Fibroblast of gingiva (primary cell): ENCODE data around the gene AAMP.

Experiments used
- DNase-seq: peaks from one replicate; pipeline ENCODE4 v3.0.0-alpha.2; 2011; ENCODE audit warnings: low read depth

The AAMP gene

DNA sequence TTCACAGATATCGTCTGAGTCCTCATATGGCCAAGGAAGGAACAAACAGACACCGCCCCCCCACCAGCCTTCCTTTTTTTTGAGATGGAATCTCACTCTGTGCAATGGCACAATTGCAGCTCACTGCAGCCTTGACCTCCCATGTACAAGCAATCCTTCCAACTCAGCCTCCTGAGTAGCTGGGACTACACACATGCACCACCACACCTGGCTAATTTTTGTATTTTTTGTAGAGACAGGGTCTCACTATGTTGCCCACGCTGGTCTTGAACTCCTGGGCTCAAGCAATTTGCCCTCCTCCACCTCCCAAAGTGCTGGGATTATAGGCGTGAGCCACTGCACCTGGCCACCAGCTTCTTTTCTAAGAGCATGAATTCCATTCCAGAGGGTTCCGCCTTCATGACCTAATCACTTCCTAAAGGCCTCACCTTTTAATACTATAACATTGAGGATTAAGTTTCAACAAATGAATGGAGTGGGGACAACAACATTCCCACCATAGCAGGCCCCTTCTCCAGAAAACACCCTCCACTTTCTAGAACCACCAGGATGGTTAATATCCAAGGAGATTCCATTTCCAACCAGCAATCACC, 24.6 kb upstream of the AAMP start:
- DNase-seq, result no peak

DNA sequence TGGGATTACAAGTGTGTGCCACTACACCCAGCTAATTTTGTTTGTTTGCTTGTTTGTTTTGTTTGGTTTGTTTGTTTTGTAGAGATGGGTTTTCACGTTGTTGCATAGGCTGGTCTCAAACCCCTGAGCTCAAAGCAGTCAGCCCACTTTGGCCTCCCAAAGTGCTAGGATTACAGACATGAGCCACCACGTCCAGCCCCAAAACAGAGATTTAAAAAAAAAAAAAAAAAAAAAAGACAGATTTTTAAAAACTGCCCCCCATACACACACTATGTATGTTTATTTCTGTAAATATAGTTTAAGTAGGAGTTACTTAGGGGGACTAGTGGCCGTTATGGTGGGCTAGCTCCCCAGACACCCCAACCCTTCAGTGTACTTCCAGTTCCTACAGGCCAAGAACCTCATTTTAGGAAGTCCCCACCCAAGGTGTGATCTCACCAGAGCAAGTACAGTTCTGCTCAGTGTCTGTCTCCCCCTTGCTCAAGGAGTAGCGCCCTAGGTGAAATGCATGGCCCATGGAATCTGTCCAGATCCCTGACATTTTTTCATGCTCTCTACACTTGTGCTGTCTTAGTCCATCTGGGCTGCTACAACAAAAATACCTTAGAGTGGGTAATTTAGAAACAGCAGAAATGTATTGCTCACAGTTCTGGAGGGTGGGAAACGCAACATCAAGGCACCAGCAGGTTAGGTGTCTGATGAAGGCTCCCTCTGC, 23.9 kb upstream of the AAMP start:
- no peak for DNase-seq

DNA sequence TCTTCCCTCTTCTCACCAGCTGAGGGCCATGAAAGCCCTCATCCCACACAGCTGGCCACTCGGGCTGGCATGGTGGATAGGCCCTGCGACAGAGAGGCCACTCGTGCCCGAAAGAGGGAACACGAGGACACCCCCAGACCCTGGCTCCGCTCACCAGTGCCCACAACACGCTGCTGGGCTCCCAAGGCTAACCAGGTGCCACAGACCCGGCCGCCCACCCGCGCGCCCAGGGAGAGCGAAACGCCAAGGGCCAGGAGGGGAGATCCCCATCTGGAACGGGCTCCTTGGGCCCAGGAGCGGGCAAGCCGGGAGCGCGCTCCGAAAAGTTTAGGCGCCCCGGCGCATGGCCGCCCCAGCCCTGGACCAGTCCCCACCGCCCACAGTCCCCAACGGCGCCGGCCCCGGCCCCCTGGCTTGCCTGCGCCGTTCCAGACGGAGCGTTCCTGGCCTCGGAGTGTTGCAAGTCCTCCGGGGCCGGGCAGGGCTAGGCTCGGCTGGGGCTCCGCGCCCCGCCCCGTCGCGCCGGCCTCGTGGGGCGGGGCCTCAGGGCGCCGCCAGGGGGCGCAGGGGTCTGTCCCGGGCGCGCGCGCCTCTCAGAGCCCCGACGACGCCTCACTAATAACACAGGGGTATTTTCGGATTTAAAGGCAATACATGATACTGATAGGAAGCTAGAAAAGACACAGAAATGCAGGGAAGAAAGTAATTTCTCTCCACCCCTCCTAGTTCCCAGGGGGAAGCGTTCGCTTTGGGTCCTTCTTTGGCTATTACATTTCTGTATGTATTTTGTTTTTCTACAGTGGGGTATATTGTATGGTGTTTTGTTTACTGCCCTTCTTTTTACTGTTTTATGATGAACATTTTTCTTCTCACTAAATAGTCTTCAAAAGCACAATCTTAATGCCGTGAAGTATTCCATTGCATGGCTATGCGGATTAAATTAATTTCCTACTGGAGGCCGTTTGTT, 22.4 kb upstream of the AAMP start, which contains the start of gene TMBIM1:
Gene TMBIM1 (minus strand): TSS at position 456 of the 967 bp plus-strand sequence. CDS start 10,362 bp downstream, outside the sequence.
- DNase-seq, result peak; percentile 72

DNA sequence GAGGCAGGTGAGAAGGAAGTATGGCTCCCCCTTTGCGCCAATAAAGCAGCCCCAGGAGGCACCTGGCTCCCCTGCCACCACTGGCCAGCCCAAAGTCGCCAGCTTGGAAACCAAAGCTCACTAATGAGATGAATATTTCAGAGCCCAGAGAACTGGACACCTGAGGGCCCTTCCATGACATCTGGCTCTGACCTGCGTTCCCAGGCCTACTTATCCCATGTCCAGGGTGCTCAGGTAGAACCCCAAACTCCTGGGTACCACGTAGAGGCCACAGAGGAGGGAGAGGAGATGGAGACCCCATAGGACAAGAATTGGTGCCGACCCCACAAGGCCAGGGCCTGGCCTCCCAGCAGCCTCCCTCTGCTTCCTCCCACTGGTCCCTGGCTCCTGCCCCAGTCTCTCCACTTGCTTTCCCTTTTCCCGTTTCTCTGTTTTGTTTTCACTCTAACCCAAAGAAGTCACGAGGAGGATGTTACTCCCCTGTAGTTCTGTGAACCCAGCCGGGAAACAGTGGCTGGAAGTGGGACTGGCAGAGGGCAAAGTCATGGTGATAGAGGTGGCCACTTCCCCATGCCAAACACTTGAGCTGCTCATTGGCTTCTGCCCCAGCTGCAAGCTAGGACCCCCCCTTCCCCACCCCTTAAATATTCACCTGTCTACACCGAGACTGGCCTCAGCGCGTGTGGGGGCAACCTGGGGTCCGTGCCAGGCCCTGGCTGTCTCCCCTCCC, 21.5 kb upstream of the AAMP start:
- peak; percentile 14 for DNase-seq

DNA sequence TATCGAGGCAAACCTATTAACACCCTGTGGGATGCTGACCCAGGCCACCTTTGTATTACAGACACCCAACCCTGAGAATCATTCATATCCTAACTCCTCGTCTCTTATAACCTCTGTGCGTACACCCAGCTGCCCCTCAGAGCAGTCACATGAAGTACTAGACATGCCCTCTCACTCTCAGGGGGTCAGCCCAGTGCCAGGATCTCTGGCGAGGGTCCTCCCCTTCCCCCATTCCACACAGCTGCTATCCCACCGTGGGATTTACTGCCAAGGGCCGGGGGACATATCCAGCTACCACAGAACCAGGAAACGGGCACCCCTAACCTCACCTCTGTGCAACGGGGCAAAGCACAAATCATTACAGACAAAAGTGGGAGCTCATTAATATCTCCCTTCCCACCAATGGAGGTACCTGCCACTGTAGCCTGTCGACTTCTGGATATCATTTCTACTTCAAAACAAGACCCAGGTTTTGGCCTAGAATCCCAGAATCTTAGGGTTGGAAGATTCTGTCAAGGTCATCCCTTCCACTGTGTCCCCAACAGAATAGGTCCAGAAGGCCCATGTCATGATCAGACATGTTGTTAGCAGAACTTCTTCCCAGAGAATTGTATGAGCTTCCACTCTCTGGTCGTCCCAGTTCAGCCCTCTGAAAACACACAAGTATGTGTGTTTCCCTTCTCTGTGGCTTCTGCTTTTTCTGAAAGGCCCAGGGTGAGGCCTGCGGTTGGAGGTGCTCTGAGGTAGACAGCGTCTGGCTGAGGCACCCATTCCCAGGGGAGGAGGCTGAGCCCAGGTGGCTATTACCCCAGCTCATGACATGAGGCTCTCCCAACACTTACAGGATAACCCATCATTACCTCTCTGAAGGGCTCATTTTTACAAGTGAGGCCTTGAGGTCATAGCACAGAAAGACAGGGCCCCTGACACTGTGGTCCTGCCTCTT, 20.7 kb upstream of the AAMP start:
- DNase-seq, result no peak

DNA sequence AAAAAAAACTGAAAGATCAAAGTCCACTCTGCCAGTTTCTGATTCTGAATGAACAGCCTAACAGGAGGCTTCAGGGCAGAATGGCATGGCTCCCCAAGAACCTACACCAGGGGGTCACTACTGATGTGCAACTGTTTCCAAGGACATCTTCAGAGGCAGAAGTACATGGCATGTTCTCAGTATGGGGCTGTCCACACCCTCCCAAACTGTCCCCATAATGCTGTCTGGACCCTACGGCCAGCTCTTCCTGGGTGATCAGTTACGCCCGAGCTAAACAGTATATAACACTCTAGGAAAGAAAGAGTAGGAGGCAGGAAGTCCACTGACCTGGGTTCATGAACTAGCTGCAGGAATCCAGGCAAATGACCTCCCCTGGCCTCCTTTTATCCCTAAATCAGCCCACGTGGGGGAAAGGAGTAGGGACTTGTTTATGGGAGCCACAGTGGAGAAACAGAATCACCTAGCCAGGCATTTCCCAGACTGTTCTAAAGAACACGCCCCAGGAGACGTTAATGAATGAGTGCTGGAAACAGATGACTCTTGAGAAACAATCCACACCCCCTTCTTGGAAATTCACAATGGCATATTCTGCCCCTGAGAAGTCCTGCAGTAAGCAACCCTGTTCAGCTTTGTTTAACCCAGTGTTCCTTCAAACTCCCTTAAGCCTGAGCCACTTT, 19.8 kb upstream of the AAMP start:
- peak; percentile 62 for DNase-seq

DNA sequence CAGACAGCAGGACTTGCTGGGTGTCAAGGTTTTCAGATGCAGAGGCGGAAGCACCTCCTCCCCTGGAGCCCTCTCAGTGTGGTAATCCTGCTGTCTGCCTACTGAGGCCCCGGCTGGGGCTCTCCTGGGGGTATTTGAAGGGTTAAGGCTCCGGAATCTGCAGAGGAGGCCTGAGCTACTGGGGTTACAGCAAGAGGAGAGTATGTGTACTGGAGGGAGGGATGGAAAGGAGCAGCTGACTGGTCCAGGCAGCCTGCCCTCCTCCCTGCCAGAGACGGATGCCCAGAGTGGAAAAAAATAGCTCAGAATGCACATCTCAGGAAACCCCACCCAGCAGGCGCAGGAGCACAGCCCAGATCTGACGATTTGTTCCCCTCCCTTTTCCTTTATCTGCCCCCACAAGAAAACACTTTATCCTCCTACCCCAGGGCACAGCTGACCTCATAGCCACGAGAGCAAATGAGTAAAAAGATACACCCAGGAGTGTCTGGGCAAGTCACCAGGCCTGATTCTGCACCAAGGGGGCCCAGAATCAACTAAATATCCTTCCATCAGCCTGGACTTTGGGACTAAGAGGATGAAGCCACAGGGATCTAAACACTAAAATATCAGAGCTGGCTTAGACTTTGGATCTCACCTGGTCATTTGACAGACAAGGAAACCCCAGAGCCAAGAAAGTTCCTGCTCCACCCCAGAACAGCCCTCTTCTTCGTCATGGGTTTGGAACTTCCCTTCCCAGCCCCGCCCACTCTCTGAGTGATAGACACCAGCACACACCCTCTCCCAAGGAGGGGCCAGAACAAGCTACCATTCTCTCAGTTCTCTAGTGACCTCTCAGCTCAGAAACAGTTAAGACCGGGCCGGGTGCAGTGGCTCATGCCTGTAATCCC, 16.9 kb upstream of the AAMP start:
- peak; percentile 99 for DNase-seq

DNA sequence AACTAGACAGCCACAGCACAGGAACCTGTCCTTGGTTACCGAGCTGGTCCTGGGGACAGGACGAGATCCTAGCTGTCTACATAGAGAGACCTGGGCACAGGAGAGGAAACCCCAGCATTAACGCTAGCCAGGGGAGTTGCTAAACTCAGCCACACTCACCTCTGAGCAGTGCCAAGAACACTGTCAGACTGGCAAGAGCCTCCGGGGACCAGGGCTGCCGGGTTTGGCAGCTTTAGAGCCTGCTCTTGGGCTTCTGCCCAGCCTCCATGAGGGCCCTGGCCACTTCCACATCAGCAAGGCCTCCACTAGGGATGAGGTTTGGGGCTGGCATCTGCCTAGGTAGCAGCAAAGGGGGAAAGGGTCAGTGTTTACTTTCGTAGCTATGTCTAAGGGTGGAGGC, 15.7 kb upstream of the AAMP start:
- peak; percentile 96 for DNase-seq

DNA sequence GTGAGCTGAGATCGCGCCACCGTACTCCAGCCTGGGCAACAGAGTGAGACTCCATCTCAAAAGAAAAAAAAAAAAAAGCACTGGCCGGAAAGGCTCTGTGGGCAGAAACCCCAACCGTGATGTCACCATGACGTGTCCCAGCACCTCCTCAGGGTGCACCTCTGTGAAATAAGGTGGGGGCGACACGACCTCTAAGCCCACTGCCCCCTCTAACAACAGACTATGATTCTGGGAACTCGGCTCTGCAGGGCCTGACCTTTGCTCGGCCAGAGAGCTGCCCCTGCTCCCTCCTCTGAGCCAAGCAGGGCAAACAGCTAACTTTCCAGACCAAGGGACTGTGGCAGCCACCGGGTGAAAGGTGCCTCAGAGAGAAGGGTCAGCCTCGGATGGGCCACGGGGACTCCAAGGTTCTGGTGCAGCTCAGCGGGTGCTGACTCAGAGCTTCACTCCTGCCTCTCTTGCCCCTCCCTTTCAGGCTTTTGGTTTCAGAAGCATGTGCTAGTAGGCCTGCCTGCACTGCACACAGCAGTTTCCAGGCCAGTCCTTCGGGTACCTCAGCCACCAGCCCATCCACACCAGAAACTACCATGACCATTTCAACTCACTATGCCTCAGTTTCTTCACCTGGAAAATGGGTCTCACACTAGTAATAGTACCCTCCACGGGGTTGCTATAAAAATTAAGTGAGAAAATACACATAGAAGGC, 14.3 kb upstream of the AAMP start:
- peak; percentile 81 for DNase-seq

DNA sequence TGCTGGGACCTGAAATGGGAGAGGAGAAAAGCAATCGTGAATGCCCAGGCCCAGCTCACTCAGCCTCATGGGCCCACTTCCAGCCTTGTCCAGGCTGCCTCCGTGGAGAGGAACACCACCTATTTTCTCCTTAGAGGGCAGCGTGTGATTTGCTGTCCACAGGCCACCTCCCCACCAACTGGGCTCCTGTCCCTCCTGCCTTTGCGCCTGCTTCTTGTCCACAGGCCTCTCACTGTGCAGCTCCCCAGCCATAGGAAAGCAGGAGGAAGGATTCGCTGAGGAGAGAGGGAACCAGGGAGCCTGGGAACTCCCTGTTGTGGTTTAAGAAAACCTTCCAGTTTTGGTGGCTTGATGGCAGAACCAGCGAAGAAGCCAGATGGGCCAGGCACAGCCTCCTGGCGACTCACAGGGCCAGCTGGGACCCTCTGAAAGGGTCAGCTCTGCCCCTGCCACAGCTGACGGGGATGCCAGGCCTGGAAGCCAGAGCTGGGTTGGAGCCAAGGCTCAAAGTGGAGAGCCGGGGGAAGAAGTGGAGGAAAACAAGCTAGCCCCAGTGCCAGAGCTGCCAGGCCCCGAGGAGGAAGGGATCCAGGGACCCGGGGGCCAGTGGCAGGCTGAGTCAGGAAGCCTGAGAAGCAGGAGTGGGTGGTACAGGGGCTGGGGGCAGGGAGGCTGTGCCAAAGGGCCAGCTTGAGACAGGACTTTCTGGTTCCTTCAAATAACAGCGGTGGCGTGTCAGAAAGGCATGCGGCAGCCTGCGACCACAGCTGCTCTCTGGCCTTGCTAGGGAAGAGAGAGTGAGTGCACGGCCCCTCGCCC, 12.4 kb upstream of the AAMP start:
- peak; percentile 39 for DNase-seq

DNA sequence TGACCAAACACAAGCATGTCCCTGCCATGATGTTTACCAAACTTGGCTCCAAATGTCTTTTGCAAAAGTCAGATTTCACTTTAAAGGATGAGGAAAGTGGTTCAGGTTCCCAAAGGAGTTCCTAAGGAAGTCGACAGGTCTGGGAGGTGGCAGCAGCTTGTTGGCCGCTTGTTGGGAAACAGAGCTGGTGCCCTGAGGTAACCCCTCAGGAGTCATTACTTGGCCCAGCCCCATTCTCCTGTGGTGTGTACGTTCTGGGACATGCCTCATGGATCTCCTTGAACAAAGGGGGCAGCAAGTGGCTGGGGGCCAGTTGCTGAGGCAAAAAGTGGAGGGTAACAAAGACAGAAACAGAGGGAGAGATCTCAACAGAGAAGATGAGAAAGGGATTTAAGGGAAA, 11.5 kb upstream of the AAMP start:
- DNase-seq, result peak; percentile 34

DNA sequence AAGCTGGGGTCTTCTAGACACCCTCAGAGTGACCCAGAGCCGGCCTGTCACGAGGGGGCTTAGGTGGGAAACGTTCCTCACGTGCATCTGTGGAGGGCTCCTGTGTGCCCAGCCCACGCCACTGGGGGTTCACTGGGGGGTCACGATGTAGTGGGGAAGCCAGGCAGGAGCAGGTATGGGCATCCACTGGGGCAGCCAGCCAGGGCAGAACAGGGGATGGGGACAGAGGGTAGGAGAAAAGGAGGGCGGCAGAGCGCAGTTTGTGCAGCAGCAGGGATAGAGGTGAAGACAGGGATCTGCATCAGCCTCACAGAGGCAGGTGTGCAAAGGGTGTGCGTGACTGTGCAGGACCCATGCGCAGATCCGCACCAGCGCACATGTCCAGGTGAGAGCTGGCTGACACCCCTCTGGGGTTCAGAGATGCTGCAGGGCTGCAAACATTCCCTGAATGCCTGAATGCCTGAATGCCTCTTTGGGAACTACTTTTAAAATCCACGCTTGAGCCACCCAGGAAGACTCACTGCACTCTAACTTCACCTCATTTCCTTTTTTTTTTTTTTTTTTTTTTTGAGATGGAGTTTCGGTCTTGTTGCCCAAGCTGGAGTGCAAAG, 10.4 kb upstream of the AAMP start:
- no peak for DNase-seq

DNA sequence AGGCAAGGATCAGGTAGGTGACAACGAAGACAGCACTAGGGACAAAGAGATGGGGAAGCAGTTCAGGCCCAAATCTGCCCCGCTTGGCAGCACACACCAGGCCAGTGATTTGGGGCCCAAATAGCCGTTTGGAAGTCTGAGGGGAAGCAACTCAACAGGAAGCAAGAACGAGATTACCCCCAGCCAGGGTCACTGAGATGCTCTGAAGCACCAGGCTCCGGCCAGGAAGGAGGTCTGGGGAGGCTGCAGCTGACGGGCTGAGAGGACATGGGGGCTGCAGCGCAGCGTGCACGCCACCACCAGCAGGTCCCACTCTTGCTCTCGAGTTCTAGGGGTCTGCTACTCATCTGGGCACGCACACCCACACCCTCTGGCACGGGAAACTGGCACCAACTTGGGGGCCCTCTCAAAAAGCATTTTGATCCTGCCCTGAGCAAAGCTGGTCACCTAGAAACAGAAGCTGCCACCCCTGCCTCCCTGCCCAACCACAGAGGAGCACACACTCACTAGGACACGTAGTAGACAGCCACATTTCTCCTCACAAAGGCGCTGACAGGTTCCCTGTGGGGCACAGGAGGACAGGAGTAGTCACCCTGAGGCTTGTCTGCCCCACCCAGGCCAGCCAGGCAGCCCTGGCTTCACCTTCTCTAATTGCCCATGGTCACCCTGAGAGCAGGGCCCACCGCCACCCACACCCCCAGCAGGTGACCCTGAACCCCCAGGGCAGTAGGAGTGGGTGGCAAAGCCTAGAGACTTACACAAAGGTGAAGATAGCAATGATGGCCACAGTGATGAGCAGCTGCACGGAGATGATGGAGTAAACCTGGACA, 8.8 kb upstream of the AAMP start:
- no peak for DNase-seq

DNA sequence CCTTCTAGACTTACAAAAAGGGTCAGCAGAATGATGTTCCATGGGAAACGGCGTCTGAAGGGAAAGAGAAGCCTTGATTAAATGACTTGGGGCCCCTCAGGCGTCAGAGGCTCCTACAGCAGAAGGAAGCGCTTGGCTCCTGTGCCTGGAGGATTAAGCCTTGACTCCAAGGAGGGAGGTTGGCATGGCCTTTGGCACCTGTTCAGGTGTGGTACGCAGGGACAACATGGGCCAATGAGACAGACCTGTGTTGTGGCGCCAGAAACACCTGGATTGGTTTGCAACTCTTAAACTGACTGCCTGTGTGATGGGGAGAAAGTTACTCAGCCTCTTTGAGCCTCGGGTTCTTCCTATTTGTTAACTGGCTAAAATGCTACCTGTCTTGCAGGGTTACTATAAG, 8.0 kb upstream of the AAMP start:
- DNase-seq, result no peak

DNA sequence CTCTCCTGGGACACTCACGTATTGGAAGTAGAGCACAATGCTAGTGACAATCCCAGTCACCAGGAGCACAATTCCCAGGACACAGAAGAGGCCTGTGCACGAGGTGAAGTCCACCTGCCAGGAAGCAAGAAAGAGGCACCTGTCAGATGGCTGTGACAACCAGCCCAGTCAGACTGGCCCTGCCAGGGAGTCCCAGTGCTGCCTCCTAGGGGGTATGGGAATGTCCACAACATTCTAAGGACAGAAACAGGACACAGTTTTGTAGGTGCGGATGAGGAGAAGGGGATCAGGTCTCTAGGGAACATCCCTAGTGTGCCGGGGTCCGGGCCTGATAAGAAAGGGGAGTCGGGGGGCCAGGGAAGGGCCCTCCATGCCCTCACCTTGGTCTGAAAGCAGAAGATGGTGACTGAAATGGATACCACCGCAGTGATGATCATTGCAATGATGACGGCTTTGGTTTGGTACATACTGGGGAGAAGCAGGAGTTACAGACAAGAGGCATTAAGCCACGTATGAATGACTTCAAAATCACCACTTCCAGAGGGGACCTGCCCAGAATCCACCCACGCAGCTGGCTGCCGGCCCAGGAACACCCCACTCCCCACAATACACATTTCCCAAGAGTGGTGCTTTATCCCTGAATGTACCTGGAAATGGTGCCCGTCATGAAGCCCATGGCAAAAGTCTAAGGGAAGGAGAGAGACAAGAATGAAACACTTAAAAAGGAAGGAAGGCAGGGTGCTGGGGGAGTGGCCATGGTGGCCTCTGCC, 7.2 kb upstream of the AAMP start:
- DNase-seq, result no peak
